ENCODE data around the gene CHCHD4. TPM values are rescaled to one million over a fixed set of nuclear protein-coding genes. Genes with fewer than 3 reads are reported as not detected.

Gene CHCHD4
- total RNA-seq, 1 donor from 2014 or later, result 12.0 TPM

GRCh38 chr3:14126017-14126886 lies 1.6 kb upstream of the CHCHD4 start:
- intact Hi-C loops (cut with DNase I), result loop anchor here (10.0 kb wide), 1 partner anchor 231 kb away; no protein-coding TSS in a partner anchor
- no peak for TF ChIP-seq CTCF (IDR thresholded peaks at IDR 0.05)
- H3K27me3 ChIP-seq, result no peaks in the 10 kb centered on the region
- no peak for ATAC-seq
- peaks cover 30% of the 10 kb centered on the region for H3K4me1 ChIP-seq
- H3K27ac ChIP-seq, result peak overlapping the region; percentile 98
- H3K36me3 ChIP-seq, result peaks cover 29% of the 10 kb centered on the region
- H3K9me3 ChIP-seq, result no peaks in the 10 kb centered on the region
- DNase-seq, result no peak
- peak overlapping the region; percentile 96 for H3K4me3 ChIP-seq

DNA sequence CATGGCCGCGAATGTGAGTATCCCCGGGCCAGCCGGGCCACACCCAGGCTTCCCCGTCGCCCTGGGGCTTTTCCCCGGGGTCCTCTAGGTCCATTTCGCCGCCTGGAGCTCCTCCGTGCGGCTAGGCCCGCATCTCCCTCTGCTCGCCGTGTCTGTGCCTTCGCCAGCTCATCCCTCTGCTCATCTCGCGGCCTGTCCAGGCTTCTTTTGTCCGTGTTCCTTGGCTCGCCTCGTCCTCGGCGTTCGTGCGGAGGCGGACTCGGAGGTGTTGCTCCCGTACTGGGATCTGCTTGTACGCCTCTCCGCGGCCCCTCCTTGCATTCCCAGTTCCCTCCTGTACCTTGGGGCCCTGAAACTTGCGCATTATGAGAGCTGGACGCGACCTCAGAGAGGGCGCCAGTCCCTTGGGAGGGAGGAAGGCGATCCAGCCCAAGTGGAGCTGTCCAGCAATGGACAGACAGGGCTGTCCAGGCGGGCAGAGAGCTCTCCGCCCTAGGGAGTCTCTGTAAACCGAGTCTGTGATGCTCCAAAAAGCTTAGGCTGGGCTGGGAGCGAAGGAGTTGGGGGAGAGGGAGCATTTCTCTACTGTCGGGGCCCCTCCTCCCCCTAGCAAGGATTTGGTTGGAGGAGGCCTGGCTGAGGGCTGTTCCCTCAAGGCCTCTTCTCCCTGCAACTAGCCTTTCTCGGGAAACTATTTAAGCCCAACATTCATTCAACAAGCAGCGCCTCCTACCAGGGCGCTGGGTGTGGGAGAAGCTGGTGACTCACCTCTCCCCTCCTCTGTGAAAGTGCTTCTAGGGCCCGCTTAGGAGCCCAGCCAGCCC lies 735 bp upstream of the CHCHD4 start:
- peak; percentile 80 for ATAC-seq
- H3K4me1 ChIP-seq, result peaks cover 30% of the 10 kb centered on the region

DNA sequence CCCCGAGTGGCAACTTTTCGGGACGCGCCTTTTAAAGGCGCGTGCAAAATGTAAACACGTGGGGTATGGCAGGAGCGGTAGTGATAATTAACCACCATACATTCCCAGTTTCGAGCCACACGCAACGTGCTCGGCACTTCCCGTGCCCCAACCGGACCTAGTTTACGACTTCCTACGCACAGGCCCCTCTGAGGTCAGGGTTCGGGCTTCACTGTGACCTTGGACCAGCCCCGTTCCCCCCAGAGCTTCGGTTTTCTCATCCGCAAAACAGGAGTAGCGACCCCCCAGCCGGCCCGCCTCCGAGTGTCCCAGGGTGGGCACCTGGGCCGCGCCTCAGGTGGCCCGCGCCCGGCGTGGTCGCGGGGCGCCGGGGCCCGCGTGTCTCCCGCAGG lies 451 bp downstream of the CHCHD4 start:
- Histone ChIP-seq H3K36me3 (peaks cover 12% of the 10 kb centered on the region), H3K4me1 (peaks cover 34% of the 10 kb centered on the region), H3K27me3 (no peaks in the 10 kb centered on the region), H3K27ac (peak overlapping the region; percentile 98), H3K4me3 (peak overlapping the region; percentile 96), H3K9me3 (no peaks in the 10 kb centered on the region)
- intact Hi-C loops (cut with DNase I), result loop anchor here (10.0 kb wide), 1 partner anchor 229 kb away; no protein-coding TSS in a partner anchor
- no peak for TF ChIP-seq CTCF (IDR thresholded peaks at IDR 0.05)
- DNase-seq (peak; percentile 85), ATAC-seq (peak; percentile 58)

More for the DNA sequence above, 735 bp upstream of the CHCHD4 start:
- peak; percentile 7 for TF ChIP-seq CTCF (IDR thresholded peaks at IDR 0.05)
- Histone ChIP-seq H3K27me3 (no peaks in the 10 kb centered on the region), H3K4me3 (peak overlapping the region; percentile 96), H3K27ac (peak overlapping the region; percentile 98), H3K36me3 (peaks cover 23% of the 10 kb centered on the region), H3K9me3 (no peaks in the 10 kb centered on the region)
- intact Hi-C loops (cut with DNase I), result loop anchor here (10.0 kb wide), 1 partner anchor 231 kb away; no protein-coding TSS in a partner anchor
- DNase-seq, result peak; percentile 88

DNA sequence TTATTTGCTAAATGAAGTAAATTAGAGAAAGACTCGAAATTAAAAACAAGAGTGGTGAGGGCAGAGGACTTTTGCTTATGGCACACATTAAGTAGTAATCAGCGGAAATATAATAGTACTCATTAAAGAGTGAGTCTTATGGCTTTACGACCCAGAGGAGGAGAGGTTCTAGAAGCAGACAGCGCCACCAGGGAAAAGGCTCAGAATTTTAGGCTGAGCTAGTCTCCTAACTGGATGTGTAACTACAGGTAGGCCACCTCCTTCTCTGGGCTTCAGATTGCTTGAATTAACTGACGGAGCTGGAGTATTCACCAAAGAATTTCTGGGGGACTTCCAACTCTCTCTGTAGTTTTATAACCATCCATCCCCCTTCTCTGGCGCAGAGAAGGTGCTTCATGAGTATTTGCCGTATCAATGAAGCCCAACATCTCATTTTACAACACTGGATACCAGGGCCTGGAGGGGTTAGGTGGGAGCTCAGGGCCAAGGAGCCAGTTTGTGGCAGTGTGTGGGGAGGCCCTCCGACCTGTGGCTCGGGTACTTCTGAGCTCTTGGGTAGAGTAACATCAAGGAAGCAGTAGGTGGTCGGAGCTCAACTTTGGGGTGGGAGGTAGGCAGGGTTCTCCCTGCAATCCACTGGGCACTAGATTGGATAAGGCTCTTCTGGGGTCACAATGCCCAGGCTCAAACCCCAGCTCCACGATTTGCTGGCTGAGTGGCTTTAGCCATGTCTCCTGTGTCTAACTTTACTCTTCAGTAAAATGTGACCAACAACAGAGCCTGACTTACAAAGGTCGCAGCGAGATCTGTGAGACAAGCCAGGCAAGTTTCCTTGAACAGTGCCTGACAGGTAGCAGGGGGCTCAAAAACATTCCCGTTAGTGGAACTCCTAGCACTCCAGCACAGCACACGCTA lies 1.1 kb downstream of the CHCHD4 start:
- peak overlapping the region; percentile 96 for H3K4me3 ChIP-seq
- H3K27ac ChIP-seq, result peak overlapping the region; percentile 98
- ATAC-seq, result no peak
- peak; percentile 27 for DNase-seq
- intact Hi-C loops (cut with DNase I), result loop anchor here (10.0 kb wide), 1 partner anchor 229 kb away; no protein-coding TSS in a partner anchor
- no peak for TF ChIP-seq CTCF (IDR thresholded peaks at IDR 0.05)
- H3K36me3 ChIP-seq, result peaks cover 11% of the 10 kb centered on the region
- H3K4me1 ChIP-seq, result peaks cover 41% of the 10 kb centered on the region
- no peaks in the 10 kb centered on the region for H3K27me3 ChIP-seq
- H3K9me3 ChIP-seq, result no peaks in the 10 kb centered on the region

GRCh38 chr3:14122301-14122700 lies 2.4 kb downstream of the CHCHD4 start:
- no peaks in the 10 kb centered on the region for H3K27me3 ChIP-seq
- H3K4me1 ChIP-seq, result peaks cover 42% of the 10 kb centered on the region
- H3K36me3 ChIP-seq, result peaks cover 11% of the 10 kb centered on the region
- ATAC-seq, result no peak
- DNase-seq, result no peak
- no peak overlapping the region for H3K27ac ChIP-seq
- H3K9me3 ChIP-seq, result no peaks in the 10 kb centered on the region
- intact Hi-C loops (cut with DNase I), result loop anchor here (10.0 kb wide), 1 partner anchor 228 kb away; no protein-coding TSS in a partner anchor
- TF ChIP-seq CTCF (IDR thresholded peaks at IDR 0.05), result no peak
- H3K4me3 ChIP-seq, result no peak overlapping the region

Data from upper lobe of right lung (tissue), 1 donor.